CD1c-positive myeloid dendritic cell (primary cell): ENCODE results near the gene ADAM19.
"Not testable (repeated sequence)": the region's sequence is repeated elsewhere in the genome, so short reads cannot be mapped to it uniquely, and the experiment has no call there.

Experiments
- DNase-seq: peaks from one replicate; pipeline ENCODE4 v3.0.0-alpha.2; 2016; ENCODE audit errors: extremely low spot score

ADAM19 gene

GRCh38 chr5:157487358-157487757 is 88.2 kb downstream of the ADAM19 start:
- DNase-seq, result no peak

GRCh38 chr5:157486861-157487260 is 88.7 kb downstream of the ADAM19 start:
- DNase-seq, result no peak

GRCh38 chr5:157486221-157486681 is 89.3 kb downstream of the ADAM19 start:
- no peak for DNase-seq

GRCh38 chr5:157485811-157486210 is 89.8 kb downstream of the ADAM19 start:
- DNase-seq, result no peak

- DNase-seq, result no peak
Measured at GRCh38 chr5:157485340-157485739, 90.2 kb downstream of the ADAM19 start.

GRCh38 chr5:157484768-157485167 is 90.8 kb downstream of the ADAM19 start:
- DNase-seq, result peak; percentile 33

- not testable (repeated sequence) for DNase-seq
Measured at GRCh38 chr5:157482702-157483101, 92.9 kb downstream of the ADAM19 start.

GRCh38 chr5:157481666-157482065 is 93.9 kb downstream of the ADAM19 start:
- DNase-seq, result no peak

GRCh38 chr5:157481265-157481664 is 94.3 kb downstream of the ADAM19 start:
- DNase-seq, result no peak

GRCh38 chr5:157479612-157480510 is 95.7 kb downstream of the ADAM19 start:
- DNase-seq, result no peak

- no peak for DNase-seq
Measured at GRCh38 chr5:157479166-157479565, 96.4 kb downstream of the ADAM19 start.

- DNase-seq, result no peak
Measured at GRCh38 chr5:157478726-157479125, 96.8 kb downstream of the ADAM19 start.

GRCh38 chr5:157477814-157478494 is 97.6 kb downstream of the ADAM19 start:
- no peak for DNase-seq

GRCh38 chr5:157476702-157477408 is 98.7 kb downstream of the ADAM19 start:
- DNase-seq, result peak; percentile 66

GRCh38 chr5:157475432-157475831 is 100.1 kb downstream of the ADAM19 start:
- DNase-seq, result no peak

- DNase-seq, result peak; percentile 56
Measured at GRCh38 chr5:157473383-157474320, 101.9 kb downstream of the ADAM19 start.

- DNase-seq, result no peak
Measured at GRCh38 chr5:157471709-157472108, 103.9 kb downstream of the ADAM19 start.

GRCh38 chr5:157470631-157471030 is 104.9 kb downstream of the ADAM19 start:
- DNase-seq, result no peak

- DNase-seq, result no peak
Measured at GRCh38 chr5:157469687-157470086, 105.9 kb downstream of the ADAM19 start.

- no peak for DNase-seq
Measured at GRCh38 chr5:157469073-157469472, 106.5 kb downstream of the ADAM19 start.

GRCh38 chr5:157468293-157468965 is 107.1 kb downstream of the ADAM19 start:
- DNase-seq, result no peak
